CD14-positive monocyte (primary cell): ENCODE data around the gene MKRN3. TPM values are rescaled to one million over a fixed set of nuclear protein-coding genes. Genes with fewer than 3 reads are reported as not detected.

ENCODE experiments used
- DNase-seq, 3 donors: peaks; one replicate each; pipeline ENCODE4 v3.0.0-alpha.2; 2011 to 2022
- H2AFZ ChIP-seq: 2 replicates; pipeline ENCODE4 v1.6.0; 2012; ENCODE audit warnings: mild to moderate bottlenecking, low read depth, low read length, inconsistent platforms; ENCODE audit not compliant: insufficient read depth, poor library complexity, severe bottlenecking
- H3K27ac ChIP-seq, 2 donors: 1 replicate in 1 of 2; 2 replicates in 1 of 2; pipeline ENCODE4 v1.5.1; 2012 to 2013; ENCODE audit warnings: low read length in 2 of 2, control low read depth in 1 of 2, inconsistent platforms in 1 of 2, low read depth in 1 of 2, mild to moderate bottlenecking in 1 of 2
- H3K27me3 ChIP-seq, 2 donors: one replicate each; pipeline versions ENCODE4 v1.6.0 to v1.6.1; 2011 to 2013; ENCODE audit warnings: low read length in 2 of 2; ENCODE audit not compliant: control insufficient read depth in 2 of 2, insufficient read depth in 2 of 2
- H3K36me3 ChIP-seq, 2 donors: replicated peaks in 1 of 2; 1 replicate in 1 of 2; 2 replicates in 1 of 2; pipeline versions ENCODE4 v1.5.1 to v1.6.1; 2012 to 2013; ENCODE audit warnings: low read length in 2 of 2, control low read depth in 1 of 2, inconsistent platforms in 1 of 2, mild to moderate bottlenecking in 1 of 2; ENCODE audit not compliant: insufficient read depth in 2 of 2, control insufficient read depth in 1 of 2
- H3K4me1 ChIP-seq, 2 donors: 1 replicate in 1 of 2; 2 replicates in 1 of 2; pipeline versions ENCODE4 v1.5.1 to v1.6.1; 2012 to 2013; ENCODE audit warnings: low read length in 2 of 2, control low read depth in 1 of 2, inconsistent platforms in 1 of 2, mild to moderate bottlenecking in 1 of 2, moderate library complexity in 1 of 2; ENCODE audit not compliant: insufficient read depth in 2 of 2, control insufficient read depth in 1 of 2
- H3K4me2 ChIP-seq: replicated peaks from 2 replicates; pipeline ENCODE3; 2012; ENCODE audit warnings: low read length, moderate library complexity, mild to moderate bottlenecking; ENCODE audit not compliant: poor library complexity, severe bottlenecking; ENCODE audit errors: extremely low read depth
- H3K4me3 ChIP-seq, 3 experiments: fragments of 200-600 bp in 1 of 3; sonication (generic) in 1 of 3; replicated peaks in 1 of 3; 1 replicate in 2 of 3; 2 replicates in 1 of 3; pipeline ENCODE4 v1.5.1; 2011 to 2013; ENCODE audit warnings: low read length in 3 of 3, mild to moderate bottlenecking in 3 of 3, control low read depth in 2 of 3, low read depth in 2 of 3, inconsistent platforms in 1 of 3, moderate library complexity in 1 of 3
- H3K79me2 ChIP-seq: 2 replicates; pipeline ENCODE4 v1.6.0; 2012; ENCODE audit warnings: mild to moderate bottlenecking, control low read depth, inconsistent platforms, low read length, moderate library complexity; ENCODE audit not compliant: insufficient read depth
- H3K9ac ChIP-seq: 2 replicates; pipeline ENCODE4 v1.6.0; 2017; ENCODE audit warnings: low read length, mild to moderate bottlenecking; ENCODE audit not compliant: insufficient read depth, poor library complexity, severe bottlenecking
- H3K9me3 ChIP-seq, 2 donors: replicated peaks in 1 of 2; 1 replicate in 1 of 2; 2 replicates in 1 of 2; pipeline versions ENCODE4 v1.5.1 to v1.6.1; 2012 to 2013; ENCODE audit warnings: low read length in 2 of 2, control low read depth in 1 of 2; ENCODE audit not compliant: control insufficient read depth in 1 of 2, insufficient read depth in 1 of 2
- H4K20me1 ChIP-seq: 2 replicates; pipeline ENCODE4 v1.6.0; 2012; ENCODE audit warnings: mild to moderate bottlenecking, low read length, control low read depth, moderate library complexity; ENCODE audit not compliant: insufficient read depth
- H3K27ac Mint-ChIP-seq, 7 donors: one replicate each; pipeline ENCODE4 v1.8.0; 2020; ENCODE audit warnings: mild to moderate bottlenecking in 7 of 7, mixed read lengths in 7 of 7, moderate library complexity in 6 of 7, inconsistent platforms in 2 of 7
- H3K27me3 Mint-ChIP-seq, 3 donors: one replicate each; pipeline ENCODE4 v1.8.0; 2021 to 2022; ENCODE audit warnings: low read depth in 3 of 3, mild to moderate bottlenecking in 3 of 3, mixed read lengths in 3 of 3, moderate library complexity in 3 of 3, inconsistent platforms in 1 of 3
- H3K36me3 Mint-ChIP-seq, 2 donors: one replicate each; pipeline ENCODE4 v1.8.0; 2020; ENCODE audit warnings: mixed read lengths in 2 of 2, inconsistent platforms in 1 of 2, mild to moderate bottlenecking in 1 of 2
- H3K4me1 Mint-ChIP-seq: one replicate; pipeline ENCODE4 v1.8.0; 2020; ENCODE audit warnings: mild to moderate bottlenecking, mixed read lengths
- H3K4me3 Mint-ChIP-seq, 2 donors: one replicate each; pipeline ENCODE4 v1.8.0; 2020; ENCODE audit warnings: mild to moderate bottlenecking in 2 of 2, mixed read lengths in 2 of 2, moderate library complexity in 1 of 2
- H3K9me3 Mint-ChIP-seq, 7 donors: one replicate each; pipeline ENCODE4 v1.8.0; 2020 to 2022; ENCODE audit warnings: mixed read lengths in 7 of 7, mild to moderate bottlenecking in 6 of 7, moderate library complexity in 6 of 7, inconsistent platforms in 2 of 7
- WGBS: methylation state at CpG from one replicate; pipeline ENCODE4 v1.1.5; 2013; ENCODE audit warnings: missing lambda C conversion rate; ENCODE audit not compliant: insufficient coverage; 5-methylcytosine and 5-hydroxymethylcytosine counted together
- intact Hi-C, 2 donors: fragments of 100-400 bp; cut with micrococcal nuclease; formaldehyde crosslinking; loops; one replicate each; pipeline versions ENCODE4 v1.15.0 to v1.15.1; 2023
- polyA plus RNA-seq, 3 donors: library from polyadenylated mRNA; depleted of rRNA in 1 of 3; unstranded in 2 of 3; stranded (reverse) in 1 of 3; fragments of 300-500 nt in 2 of 3; fragments of >200 nt in 1 of 3; fragmentation: Illumina TruSeq in 2 of 3; gene quantifications; 1 replicate in 2 of 3; 2 replicates in 1 of 3; pipeline ENCODE4 v1.2.3, GENCODE V29; 2012 to 2021
- TF ChIP-seq, protein P1 (sequence below): fragments of 200-600 bp; IDR thresholded peaks from one replicate; pipeline ENCODE4 v1.8.0; 2022; ENCODE audit warnings: antibody characterized with exemption, mild to moderate bottlenecking

The MKRN3 gene
- polyA plus RNA-seq, 3 donors, result 0.33 TPM; not detected in 2

GRCh38 chr15:23569151-23569925 lies 3.9 kb downstream of the MKRN3 start:
- intact Hi-C loops, result no loop called here
- no peaks in the 10 kb centered on the region for H3K36me3 ChIP-seq
- H3K79me2 ChIP-seq, result no peaks in the 10 kb centered on the region
- no peak overlapping the region for H3K27ac ChIP-seq
- 66% methylated on average over 3 of the region's 5 CpGs for WGBS
- Mint-ChIP-seq H3K4me3 (no peak overlapping the region), H3K36me3 (no peaks in the 10 kb centered on the region), H3K27me3 (peaks cover 0 to 3% (median 2%) of the 10 kb centered on the region in 3 donors), H3K27ac (no peak overlapping the region), H3K4me1 (no peaks in the 10 kb centered on the region), H3K9me3 (peaks cover 0 to 14% (median 2%) of the 10 kb centered on the region in 7 donors)
- DNase-seq, result no peak
- H4K20me1 ChIP-seq, result no peaks in the 10 kb centered on the region
- no peaks in the 10 kb centered on the region for H3K27me3 ChIP-seq
- H2AFZ ChIP-seq, result no peak overlapping the region
- H3K9me3 ChIP-seq, result peaks cover 7 to 13% of the 10 kb centered on the region in 2 donors
- TF ChIP-seq, protein P1, sequence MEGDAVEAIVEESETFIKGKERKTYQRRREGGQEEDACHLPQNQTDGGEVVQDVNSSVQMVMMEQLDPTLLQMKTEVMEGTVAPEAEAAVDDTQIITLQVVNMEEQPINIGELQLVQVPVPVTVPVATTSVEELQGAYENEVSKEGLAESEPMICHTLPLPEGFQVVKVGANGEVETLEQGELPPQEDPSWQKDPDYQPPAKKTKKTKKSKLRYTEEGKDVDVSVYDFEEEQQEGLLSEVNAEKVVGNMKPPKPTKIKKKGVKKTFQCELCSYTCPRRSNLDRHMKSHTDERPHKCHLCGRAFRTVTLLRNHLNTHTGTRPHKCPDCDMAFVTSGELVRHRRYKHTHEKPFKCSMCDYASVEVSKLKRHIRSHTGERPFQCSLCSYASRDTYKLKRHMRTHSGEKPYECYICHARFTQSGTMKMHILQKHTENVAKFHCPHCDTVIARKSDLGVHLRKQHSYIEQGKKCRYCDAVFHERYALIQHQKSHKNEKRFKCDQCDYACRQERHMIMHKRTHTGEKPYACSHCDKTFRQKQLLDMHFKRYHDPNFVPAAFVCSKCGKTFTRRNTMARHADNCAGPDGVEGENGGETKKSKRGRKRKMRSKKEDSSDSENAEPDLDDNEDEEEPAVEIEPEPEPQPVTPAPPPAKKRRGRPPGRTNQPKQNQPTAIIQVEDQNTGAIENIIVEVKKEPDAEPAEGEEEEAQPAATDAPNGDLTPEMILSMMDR, result no peak
- H3K4me2 ChIP-seq, result no peak overlapping the region
- H3K4me3 ChIP-seq, result no peak overlapping the region
- H3K9ac ChIP-seq, result no peak overlapping the region
- no peaks in the 10 kb centered on the region for H3K4me1 ChIP-seq

DNA sequence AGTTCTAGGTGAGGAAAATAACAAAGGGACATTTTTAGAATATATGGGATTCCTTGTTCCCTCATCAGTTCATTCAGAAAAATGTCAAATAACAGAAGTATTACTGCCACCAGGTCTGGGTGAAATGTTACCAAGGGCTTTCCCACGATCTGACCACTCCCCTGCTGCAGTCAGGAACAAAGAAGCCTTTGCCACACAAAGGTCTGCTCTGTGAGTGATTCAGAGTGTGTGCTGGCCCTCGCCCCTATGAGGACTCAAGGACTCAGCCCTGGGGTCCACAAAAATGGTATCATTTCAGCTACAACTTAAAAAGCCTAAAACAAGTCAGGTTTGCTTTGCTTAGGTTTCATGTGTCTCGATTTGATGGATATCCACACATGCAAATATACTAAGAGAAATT lies 5.0 kb downstream of the MKRN3 start:
- intact Hi-C loops, result no loop called here
- Histone ChIP-seq H4K20me1 (no peaks in the 10 kb centered on the region), H3K9ac (no peak overlapping the region), H3K27me3 (no peaks in the 10 kb centered on the region), H3K9me3 (peaks cover 7% of the 10 kb centered on the region in 2 donors), H3K4me1 (no peaks in the 10 kb centered on the region), H3K36me3 (no peaks in the 10 kb centered on the region), H3K79me2 (no peaks in the 10 kb centered on the region), H3K4me3 (no peak overlapping the region), H3K27ac (no peak overlapping the region), H3K4me2 (no peak overlapping the region), H2AFZ (no peak overlapping the region)
- no peak overlapping the region for H3K27ac Mint-ChIP-seq
- TF ChIP-seq, protein P1, result no peak
- DNase-seq, result no peak
- peaks cover 0 to 12% (median 1%) of the 10 kb centered on the region in 7 donors for H3K9me3 Mint-ChIP-seq
- 17% methylated on average over 1 of the region's 3 CpGs for WGBS
- H3K4me1 Mint-ChIP-seq, result no peaks in the 10 kb centered on the region
- peaks cover 0 to 4% (median 2%) of the 10 kb centered on the region in 3 donors for H3K27me3 Mint-ChIP-seq
- no peaks in the 10 kb centered on the region for H3K36me3 Mint-ChIP-seq
- H3K4me3 Mint-ChIP-seq, result no peak overlapping the region
